ENCODE results near the gene PHC2.

The PHC2 gene

GRCh38 chr1:33430692-33431593 lies at the start of gene PHC2:
PHC2 (minus strand) TSS chr1:33431095; CDS start chr1:33375539, 55,556 bp downstream.
- peak; percentile 95 to 96 for DNase-seq (ENCODE audit: low read depth in 2 of 2)
- TF ChIP-seq, protein P1, sequence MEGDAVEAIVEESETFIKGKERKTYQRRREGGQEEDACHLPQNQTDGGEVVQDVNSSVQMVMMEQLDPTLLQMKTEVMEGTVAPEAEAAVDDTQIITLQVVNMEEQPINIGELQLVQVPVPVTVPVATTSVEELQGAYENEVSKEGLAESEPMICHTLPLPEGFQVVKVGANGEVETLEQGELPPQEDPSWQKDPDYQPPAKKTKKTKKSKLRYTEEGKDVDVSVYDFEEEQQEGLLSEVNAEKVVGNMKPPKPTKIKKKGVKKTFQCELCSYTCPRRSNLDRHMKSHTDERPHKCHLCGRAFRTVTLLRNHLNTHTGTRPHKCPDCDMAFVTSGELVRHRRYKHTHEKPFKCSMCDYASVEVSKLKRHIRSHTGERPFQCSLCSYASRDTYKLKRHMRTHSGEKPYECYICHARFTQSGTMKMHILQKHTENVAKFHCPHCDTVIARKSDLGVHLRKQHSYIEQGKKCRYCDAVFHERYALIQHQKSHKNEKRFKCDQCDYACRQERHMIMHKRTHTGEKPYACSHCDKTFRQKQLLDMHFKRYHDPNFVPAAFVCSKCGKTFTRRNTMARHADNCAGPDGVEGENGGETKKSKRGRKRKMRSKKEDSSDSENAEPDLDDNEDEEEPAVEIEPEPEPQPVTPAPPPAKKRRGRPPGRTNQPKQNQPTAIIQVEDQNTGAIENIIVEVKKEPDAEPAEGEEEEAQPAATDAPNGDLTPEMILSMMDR (IDR thresholded peaks at IDR 0.05; ENCODE audit: low read depth, low read length), result peak; percentile 13
- peak within 1 kb of the TSS; percentile 56 to 72 for H3K4me3 ChIP-seq (replicated peaks in 1 of 2; ENCODE audit: low read depth in 2 of 2, low read length in 2 of 2)

- no peak overlapping the region for H3K4me3 ChIP-seq (replicated peaks in 1 of 2; ENCODE audit: low read depth in 2 of 2, low read length in 2 of 2)
- DNase-seq (ENCODE audit: low read depth in 2 of 2), result no peak
- TF ChIP-seq, protein P1 (IDR thresholded peaks at IDR 0.05; ENCODE audit: low read depth, low read length), result no peak
Observed at GRCh38 chr1:33477451-33477850, 46.6 kb upstream of the PHC2 start.

DNA sequence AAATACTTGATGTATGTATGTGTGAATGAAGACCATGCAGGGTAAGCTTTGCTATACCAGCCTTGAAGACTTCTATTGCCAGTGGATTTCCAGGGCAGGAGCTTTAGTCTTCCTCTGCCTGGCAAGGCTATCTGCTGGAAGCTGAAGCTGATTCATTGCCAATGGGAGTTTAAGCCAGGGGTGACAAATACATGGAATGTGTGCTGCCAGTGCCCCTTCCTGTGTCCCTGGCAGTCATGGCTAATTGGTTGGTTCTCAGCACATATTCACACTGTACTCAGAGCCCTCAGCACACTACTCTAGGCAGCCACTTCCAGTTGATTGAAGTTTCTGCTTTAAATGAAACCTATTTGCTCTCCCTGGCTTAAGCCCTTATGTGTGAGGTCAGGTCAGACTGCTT lies 43.0 kb upstream of the PHC2 start:
- peak in 1 of 2 donors; percentile 9 for DNase-seq (ENCODE audit: low read depth in 2 of 2)
- no peak overlapping the region for H3K4me3 ChIP-seq (replicated peaks in 1 of 2; ENCODE audit: low read depth in 2 of 2, low read length in 2 of 2)
- TF ChIP-seq, protein P1 (IDR thresholded peaks at IDR 0.05; ENCODE audit: low read depth, low read length), result no peak

DNA sequence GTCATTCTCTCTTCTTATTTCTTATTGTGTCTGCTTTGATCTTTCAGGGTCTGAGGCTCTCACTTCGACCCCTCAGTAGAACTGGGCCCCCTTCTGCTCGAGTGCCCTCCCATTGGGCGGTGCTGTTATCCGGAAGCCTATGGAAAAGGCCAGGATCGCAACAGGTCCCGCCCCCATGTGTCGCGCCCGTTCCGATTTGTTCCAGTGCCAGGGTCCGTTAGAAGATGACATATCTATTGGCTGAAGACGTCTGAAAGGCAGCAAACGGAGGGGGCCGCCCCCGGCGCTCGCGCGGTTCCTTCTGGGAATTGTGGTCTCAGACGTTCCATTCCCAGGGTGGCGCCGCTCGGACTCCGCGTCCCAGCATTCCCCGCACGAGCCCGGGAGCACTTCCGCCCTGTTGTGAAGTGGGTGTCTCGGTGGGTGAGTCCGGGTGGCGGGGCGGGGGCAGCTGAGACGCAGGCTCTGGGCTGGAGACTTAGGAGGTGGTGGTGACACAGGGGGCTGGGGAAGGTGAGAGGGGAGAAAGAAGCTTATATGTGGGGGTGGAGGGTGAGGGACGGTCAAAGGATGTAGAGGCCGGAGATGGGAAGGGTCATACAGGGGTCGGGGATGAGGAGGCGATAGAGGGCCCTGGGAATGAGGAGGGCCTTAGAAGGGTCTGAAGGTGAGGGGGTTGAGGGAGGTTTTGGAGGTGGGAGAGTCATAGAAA lies 41.5 kb upstream of the PHC2 start, which contains the start of gene ZSCAN20:
ZSCAN20 (plus strand) TSS at position 377 of the 712 bp plus-strand sequence. CDS start 6,644 bp downstream, outside the sequence.
- TF ChIP-seq, protein P1 (IDR thresholded peaks at IDR 0.05; ENCODE audit: low read depth, low read length), result no peak
- H3K4me3 ChIP-seq (replicated peaks in 1 of 2; ENCODE audit: low read depth in 2 of 2, low read length in 2 of 2), result peak within 1 kb of the TSS; percentile 69 to 79
- peak; percentile 99 for DNase-seq (ENCODE audit: low read depth in 2 of 2)

GRCh38 chr1:33471416-33471815 lies 40.5 kb upstream of the PHC2 start:
- TF ChIP-seq, protein P1 (IDR thresholded peaks at IDR 0.05; ENCODE audit: low read depth, low read length), result no peak
- H3K4me3 ChIP-seq (replicated peaks in 1 of 2; ENCODE audit: low read depth in 2 of 2, low read length in 2 of 2), result no peak overlapping the region
- DNase-seq (ENCODE audit: low read depth in 2 of 2), result no peak

DNA sequence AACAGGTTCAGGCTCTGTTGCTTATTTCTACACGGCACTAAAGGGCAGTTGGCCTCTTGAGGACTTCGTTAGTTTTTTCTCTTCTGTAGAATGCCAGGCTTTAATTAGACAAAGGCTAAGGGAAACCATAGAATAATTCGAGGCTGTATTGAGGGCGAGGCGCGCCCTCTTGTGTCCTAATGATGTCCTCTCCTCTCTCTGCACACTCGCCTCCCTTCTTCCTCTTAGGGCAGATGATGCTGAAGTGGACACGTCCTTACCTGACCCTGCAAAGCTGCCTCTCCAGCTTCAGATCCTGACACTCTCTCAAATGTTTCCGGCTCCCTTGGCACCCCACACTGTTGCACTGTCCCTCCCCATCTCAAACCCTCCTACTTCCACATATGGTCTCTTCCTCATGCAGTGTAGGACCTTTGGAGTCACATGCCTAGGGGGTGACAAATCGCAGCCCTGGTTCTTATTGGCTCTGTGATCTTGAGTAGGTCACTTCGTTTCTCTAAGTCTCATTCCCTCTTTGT lies 39.7 kb upstream of the PHC2 start:
- H3K4me3 ChIP-seq (replicated peaks in 1 of 2; ENCODE audit: low read depth in 2 of 2, low read length in 2 of 2), result no peak overlapping the region
- peak; percentile 89 to 91 for DNase-seq (ENCODE audit: low read depth in 2 of 2)
- TF ChIP-seq, protein P1 (IDR thresholded peaks at IDR 0.05; ENCODE audit: low read depth, low read length), result peak; percentile 82
